Body of pancreas (tissue), 4 donors: ENCODE results near the gene MYBPC3.

Source experiments
- POLR2A ChIP-seq, 3 donors: fragments of 450-650 bp; IDR thresholded peaks; one replicate each; pipeline ENCODE4 v1.6.1; 2016; ENCODE audit warnings: antibody characterized with exemption in 3 of 3, mild to moderate bottlenecking in 2 of 3
- TF ChIP-seq, protein P1 (sequence below), 7 experiments: fragments of 450-650 bp in 4 of 7; fragments of 200-600 bp in 3 of 7; sonication (generic) in 3 of 7; IDR thresholded peaks; one replicate each; pipeline ENCODE4 v1.5.1; 2016 to 2019; ENCODE audit warnings: antibody characterized with exemption in 7 of 7

GRCh38 chr11:47350315-47350714, 2.2 kb downstream of the MYBPC3 start:
- TF ChIP-seq, protein P1, sequence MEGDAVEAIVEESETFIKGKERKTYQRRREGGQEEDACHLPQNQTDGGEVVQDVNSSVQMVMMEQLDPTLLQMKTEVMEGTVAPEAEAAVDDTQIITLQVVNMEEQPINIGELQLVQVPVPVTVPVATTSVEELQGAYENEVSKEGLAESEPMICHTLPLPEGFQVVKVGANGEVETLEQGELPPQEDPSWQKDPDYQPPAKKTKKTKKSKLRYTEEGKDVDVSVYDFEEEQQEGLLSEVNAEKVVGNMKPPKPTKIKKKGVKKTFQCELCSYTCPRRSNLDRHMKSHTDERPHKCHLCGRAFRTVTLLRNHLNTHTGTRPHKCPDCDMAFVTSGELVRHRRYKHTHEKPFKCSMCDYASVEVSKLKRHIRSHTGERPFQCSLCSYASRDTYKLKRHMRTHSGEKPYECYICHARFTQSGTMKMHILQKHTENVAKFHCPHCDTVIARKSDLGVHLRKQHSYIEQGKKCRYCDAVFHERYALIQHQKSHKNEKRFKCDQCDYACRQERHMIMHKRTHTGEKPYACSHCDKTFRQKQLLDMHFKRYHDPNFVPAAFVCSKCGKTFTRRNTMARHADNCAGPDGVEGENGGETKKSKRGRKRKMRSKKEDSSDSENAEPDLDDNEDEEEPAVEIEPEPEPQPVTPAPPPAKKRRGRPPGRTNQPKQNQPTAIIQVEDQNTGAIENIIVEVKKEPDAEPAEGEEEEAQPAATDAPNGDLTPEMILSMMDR (IDR thresholded peaks at IDR 0.05), result no peak
- no peak for TF ChIP-seq POLR2A (IDR thresholded peaks at IDR 0.05)
